Measurements from ENCODE around the gene C4B.
"Not testable (repeated sequence)": the region's sequence is repeated elsewhere in the genome, so short reads cannot be mapped to it uniquely, and the experiment has no call there.

Gene C4B

GRCh38 chr6:32050562-32050961 is 36.0 kb downstream of the C4B start:
- in situ Hi-C loops (cut with MboI; ENCODE audit: low sequenced_read_pairs), result no loop called here

GRCh38 chr6:32052626-32053025 is 38.0 kb downstream of the C4B start:
- in situ Hi-C loops (cut with MboI; ENCODE audit: low sequenced_read_pairs), result not testable (repeated sequence)

GRCh38 chr6:32053314-32053713 is 38.7 kb downstream of the C4B start:
- in situ Hi-C loops (cut with MboI; ENCODE audit: low sequenced_read_pairs), result not testable (repeated sequence)

DNA sequence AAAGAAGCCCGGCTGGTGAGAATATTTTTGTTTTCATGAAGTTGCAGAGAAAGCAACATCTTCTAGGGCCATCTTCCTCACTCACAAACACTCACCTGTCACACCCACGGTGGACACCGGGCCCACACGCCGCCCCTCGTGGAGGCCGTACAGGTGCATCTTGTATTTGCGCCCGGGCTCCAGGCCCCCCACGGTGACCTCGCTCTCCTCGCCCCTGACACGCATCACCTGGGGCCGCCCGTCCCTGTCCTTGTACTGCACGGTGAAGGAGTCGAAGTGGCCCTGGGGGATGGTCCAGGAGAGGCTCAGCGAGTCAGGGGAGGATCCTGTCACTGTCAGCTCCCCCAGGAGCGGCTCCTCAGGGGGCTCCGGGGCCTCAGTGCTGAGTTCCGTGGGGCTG is 41.2 kb downstream of the C4B start:
- in situ Hi-C loops (cut with MboI; ENCODE audit: low sequenced_read_pairs), result not testable (repeated sequence)

GRCh38 chr6:32056254-32056653 is 41.7 kb downstream of the C4B start:
- in situ Hi-C loops (cut with MboI; ENCODE audit: low sequenced_read_pairs), result no loop called here

DNA sequence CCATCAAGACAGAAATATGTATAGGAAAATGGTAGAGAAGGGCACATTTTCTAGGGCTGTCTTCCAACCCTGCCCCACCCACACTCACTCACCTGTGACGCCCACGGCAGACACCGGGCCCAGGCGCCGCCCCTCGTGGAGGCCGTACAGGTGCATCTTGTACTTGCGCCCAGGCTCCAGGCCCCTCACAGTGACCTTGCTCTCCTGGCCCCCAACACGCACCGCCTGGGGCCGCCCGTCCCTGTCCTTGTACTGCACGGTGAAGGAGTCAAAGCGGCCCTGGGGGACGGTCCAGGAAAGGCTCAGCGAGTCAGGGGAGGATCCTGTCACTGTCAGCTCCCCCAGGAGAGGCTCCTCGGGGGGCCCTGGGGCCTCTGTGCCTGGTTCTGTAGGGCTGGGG is 43.4 kb downstream of the C4B start:
- in situ Hi-C loops (cut with MboI; ENCODE audit: low sequenced_read_pairs), result no loop called here

GRCh38 chr6:32058511-32058963 is 43.9 kb downstream of the C4B start:
- in situ Hi-C loops (cut with MboI; ENCODE audit: low sequenced_read_pairs), result no loop called here

- in situ Hi-C loops (cut with MboI; ENCODE audit: low sequenced_read_pairs), result no loop called here
Observed at GRCh38 chr6:32060966-32061655, 46.5 kb downstream of the C4B start.

GRCh38 chr6:32064706-32065105 is 50.1 kb downstream of the C4B start:
- in situ Hi-C loops (cut with MboI; ENCODE audit: low sequenced_read_pairs), result no loop called here

DNA sequence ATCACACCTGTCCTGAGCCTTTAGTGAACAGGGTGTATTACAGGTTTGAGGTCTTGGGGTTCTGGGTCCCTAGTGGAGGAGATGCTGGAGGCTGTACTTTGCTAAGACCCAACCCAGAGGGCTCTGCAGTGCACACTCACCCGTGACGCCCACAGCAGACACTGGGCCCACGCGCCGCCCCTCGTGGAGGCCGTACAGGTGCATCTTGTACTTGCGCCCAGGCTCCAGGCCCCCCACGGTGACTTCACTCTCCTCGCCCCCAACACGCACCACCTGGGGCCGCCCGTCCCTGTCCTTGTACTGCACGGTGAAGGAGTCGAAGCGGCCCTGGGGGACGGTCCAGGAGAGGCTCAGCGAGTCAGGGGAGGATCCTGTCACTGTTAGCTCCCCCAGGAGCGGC is 52.9 kb downstream of the C4B start:
- in situ Hi-C loops (cut with MboI; ENCODE audit: low sequenced_read_pairs), result not testable (repeated sequence)

DNA sequence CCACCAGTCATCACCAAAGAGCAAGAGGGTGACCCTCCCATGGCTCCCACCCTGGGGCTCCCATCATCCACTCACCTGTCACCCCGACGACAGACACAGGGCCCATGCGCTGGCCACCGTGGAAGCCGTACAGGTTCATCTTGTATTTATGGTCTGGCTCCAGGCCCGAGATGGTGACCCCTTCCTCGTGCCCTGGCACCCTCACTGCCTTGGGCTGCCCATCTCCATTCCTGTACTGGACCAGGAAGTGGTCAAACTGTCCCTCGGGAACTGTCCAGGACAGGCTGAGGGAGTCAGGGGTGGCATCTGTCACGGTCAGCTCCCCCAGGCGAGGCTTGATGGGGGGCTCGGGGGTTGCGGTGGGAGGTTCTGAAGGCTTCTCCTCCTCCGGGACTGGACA is 53.7 kb downstream of the C4B start:
- in situ Hi-C loops (cut with MboI; ENCODE audit: low sequenced_read_pairs), result not testable (repeated sequence)

DNA sequence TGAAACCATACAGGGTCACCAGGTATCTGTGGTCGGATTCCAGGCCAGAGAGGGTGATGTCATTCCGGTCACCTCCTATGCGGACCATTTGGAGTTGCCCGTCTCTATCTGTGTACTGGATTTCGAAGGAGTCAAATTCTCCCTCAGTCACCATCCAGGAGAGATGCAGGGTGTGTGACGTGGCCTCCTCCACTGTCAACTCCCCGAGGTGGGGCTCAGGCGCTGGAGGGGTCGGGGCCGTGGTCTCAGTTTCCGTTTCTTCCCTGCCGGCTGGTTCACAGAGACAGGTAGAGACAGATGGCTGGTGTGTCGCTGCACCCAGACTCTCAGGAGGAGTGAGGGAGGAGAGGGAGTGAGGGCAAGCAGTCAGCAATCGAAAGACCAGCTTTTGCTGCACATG is 54.3 kb downstream of the C4B start:
- in situ Hi-C loops (cut with MboI; ENCODE audit: low sequenced_read_pairs), result no loop called here

DNA sequence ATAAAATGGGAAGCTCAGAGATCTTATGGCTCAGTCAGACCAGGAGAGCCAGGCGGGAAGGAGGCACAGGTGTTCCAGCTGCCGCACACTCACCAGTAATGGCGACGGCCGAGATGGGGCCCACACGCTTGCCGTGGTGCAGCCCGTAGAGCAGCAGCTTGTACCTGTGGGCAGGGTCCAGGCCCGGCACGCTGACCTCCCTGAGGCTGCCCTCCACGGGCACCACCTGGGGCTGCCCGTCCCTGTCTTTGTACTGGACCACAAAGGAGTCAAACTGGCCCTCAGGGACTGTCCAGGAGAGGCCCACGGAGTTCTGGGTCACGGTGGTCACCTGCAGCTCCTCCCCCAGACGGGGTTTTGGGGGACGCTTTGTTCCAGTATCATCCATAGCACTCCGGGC is 54.9 kb downstream of the C4B start:
- in situ Hi-C loops (cut with MboI; ENCODE audit: low sequenced_read_pairs), result no loop called here

- in situ Hi-C loops (cut with MboI; ENCODE audit: low sequenced_read_pairs), result no loop called here
Observed at GRCh38 chr6:32069878-32070515, 55.4 kb downstream of the C4B start.

- in situ Hi-C loops (cut with MboI; ENCODE audit: low sequenced_read_pairs), result no loop called here
Observed at GRCh38 chr6:32070814-32071543, 56.4 kb downstream of the C4B start.

DNA sequence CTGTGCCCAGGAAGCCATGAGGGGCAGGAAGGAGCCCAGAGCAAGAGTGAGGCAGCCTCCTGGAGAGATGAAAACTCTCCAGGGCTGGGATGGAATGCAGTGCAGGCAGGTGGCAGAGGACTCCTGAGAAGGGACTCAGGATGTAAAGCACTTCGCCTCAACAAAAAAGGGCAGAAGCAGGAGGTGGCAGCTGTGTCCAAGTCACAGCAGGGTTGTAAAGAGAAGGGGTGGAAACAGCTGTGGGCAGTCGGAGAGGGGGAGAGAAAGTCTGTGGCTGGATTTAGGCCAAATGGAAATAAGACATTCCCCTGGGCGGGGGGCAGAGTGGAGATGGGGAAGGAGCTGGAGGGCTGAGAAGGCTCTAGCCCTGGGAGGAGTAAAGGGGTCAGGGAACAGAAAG is 58.5 kb downstream of the C4B start:
- in situ Hi-C loops (cut with MboI; ENCODE audit: low sequenced_read_pairs), result no loop called here

DNA sequence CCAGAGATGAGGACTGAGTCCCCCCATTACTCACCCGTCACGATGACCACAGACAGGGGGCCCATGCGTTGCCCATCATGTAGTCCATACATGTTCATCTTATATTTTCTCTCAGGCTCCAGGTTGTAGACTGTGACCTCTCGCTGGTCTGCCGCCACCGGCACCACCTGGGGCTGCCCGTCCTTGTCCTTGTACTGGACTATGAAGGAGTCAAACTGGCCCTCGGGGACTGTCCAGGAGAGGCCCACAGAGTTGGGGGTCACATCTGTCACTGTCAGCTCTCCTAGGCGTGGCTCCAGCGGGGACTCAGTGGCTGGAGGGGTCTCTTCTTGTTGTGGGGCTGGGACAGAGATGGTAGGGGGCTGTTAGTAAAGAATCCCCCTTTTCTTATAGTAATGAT is 59.0 kb downstream of the C4B start:
- in situ Hi-C loops (cut with MboI; ENCODE audit: low sequenced_read_pairs), result no loop called here

GRCh38 chr6:32074996-32075532 is 60.5 kb downstream of the C4B start:
- in situ Hi-C loops (cut with MboI; ENCODE audit: low sequenced_read_pairs), result loop anchor here (25.0 kb wide), 1 partner anchor 712 kb away; no protein-coding TSS in a partner anchor

- in situ Hi-C loops (cut with MboI; ENCODE audit: low sequenced_read_pairs), result loop anchor here (25.0 kb wide), 1 partner anchor 712 kb away; no protein-coding TSS in a partner anchor
Observed at GRCh38 chr6:32075781-32076180, 61.2 kb downstream of the C4B start.

GRCh38 chr6:32076321-32076809 is 61.8 kb downstream of the C4B start:
- in situ Hi-C loops (cut with MboI; ENCODE audit: low sequenced_read_pairs), result loop anchor here (25.0 kb wide), 1 partner anchor 711 kb away; no protein-coding TSS in a partner anchor

DNA sequence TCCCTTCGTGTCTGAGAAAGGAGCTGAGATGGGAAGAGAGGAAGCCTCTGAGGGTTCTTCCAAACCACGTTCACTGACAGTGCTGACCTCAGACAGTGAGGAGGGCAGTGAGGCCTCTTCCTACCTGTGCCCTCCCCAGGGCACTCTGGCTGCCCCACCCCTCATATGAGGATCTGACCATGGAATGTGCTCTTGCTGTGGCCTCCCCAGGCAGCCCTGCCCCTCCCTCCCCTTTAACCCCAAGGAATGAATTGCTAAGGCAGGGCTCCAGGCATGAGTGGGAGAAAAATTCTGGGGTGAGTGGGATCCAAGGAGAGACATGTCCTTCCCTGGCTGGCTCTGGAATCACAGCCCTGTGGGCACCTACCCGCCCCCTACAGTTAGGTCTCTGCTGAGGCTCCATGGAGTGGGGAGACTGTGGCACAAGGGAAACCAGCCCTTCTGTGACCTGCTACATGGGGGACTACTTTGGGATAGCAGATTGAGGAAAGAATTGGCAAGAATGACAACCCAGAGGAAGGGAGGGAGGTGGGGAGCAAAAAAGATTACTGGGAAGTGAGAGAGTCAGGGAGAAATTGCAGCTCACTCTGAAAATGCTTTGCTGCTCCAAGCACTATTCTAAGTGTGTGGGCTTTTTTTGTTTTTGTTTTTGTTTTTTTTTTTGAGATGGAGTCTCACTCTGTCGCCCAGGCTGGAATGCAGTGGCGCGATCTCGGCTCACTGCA is 65.1 kb downstream of the C4B start:
- in situ Hi-C loops (cut with MboI; ENCODE audit: low sequenced_read_pairs), result loop anchor here (25.0 kb wide), 1 partner anchor 708 kb away; no protein-coding TSS in a partner anchor
